Measurements from ENCODE around the gene RILPL2. TPM values are rescaled to one million over a fixed set of nuclear protein-coding genes. Genes with fewer than 3 reads are reported as not detected.

The RILPL2 gene
- total and polyA plus RNA-seq, 5 donors from 2014 or later: 10.2 to 15.5 (median 11.4) TPM

GRCh38 chr12:123449249-123449733, 12.8 kb upstream of the RILPL2 start:
- H3K36me3 ChIP-seq (ENCODE audit: control insufficient read depth, insufficient read depth, low read length): no peaks in the 10 kb centered on the region
- peak overlapping the region; percentile 19 for H3K4me3 ChIP-seq (ENCODE audit: low read depth, low read length)
- Mint-ChIP-seq H3K27ac (peak overlapping the region; percentile 74 to 86 (median 81)), H3K27me3 (no peaks in the 10 kb centered on the region), H3K4me3 (peak overlapping the region in 2 of 4 donors; percentile 28 to 48), H3K4me1 (peaks cover 0 to 42% (median 28%) of the 10 kb centered on the region in 4 donors), H3K9me3 (no peaks in the 10 kb centered on the region), H3K36me3 (no peaks in the 10 kb centered on the region)
- no peaks in the 10 kb centered on the region for H3K9me3 ChIP-seq (ENCODE audit: control insufficient read depth in 2 of 2, low read length in 2 of 2)
- H3K4me1 ChIP-seq (ENCODE audit: control insufficient read depth, insufficient read depth, low read length, poor library complexity, severe bottlenecking): peaks cover 26% of the 10 kb centered on the region
- ATAC-seq (ENCODE audit: low read depth in 2 of 2): no peak
- H3K27ac ChIP-seq (ENCODE audit: insufficient read depth, low read length, poor library complexity, severe bottlenecking): peak overlapping the region; percentile 78
- H3K27me3 ChIP-seq (ENCODE audit: control insufficient read depth, insufficient read depth, low read length): no peaks in the 10 kb centered on the region
- DNase-seq: no peak

DNA sequence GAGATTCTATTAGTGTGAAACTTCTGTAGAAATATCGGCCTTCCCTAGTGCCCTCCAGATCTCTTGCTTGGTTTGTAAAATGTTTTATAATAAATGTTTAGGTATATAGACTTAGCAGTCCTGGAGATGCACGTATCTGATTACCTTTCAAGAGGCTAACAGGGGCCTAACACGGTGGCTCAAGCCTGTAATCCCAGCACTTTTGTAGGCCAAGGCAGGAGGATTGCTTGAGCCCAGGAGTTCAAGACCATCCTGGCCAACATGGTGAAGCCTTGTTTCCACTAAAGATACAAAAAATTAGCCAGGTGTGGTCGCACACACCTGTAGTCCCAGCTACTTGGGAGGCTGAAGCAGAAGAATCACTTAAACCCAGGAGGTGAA, 9.8 kb upstream of the RILPL2 start:
- peak overlapping the region; percentile 53 for H3K4me3 ChIP-seq (ENCODE audit: low read depth, low read length)
- Mint-ChIP-seq H3K4me1 (peaks cover 0 to 42% (median 28%) of the 10 kb centered on the region in 4 donors), H3K36me3 (no peaks in the 10 kb centered on the region), H3K27ac (peak overlapping the region; percentile 48 to 84 (median 81)), H3K27me3 (peaks cover 4% of the 10 kb centered on the region), H3K9me3 (no peaks in the 10 kb centered on the region), H3K4me3 (peak overlapping the region; percentile 53 to 77 (median 61))
- peaks cover 26% of the 10 kb centered on the region for H3K4me1 ChIP-seq (ENCODE audit: control insufficient read depth, insufficient read depth, low read length, poor library complexity, severe bottlenecking)
- DNase-seq: no peak
- H3K9me3 ChIP-seq (ENCODE audit: control insufficient read depth in 2 of 2, low read length in 2 of 2): no peaks in the 10 kb centered on the region
- peak overlapping the region; percentile 14 for H3K27ac ChIP-seq (ENCODE audit: insufficient read depth, low read length, poor library complexity, severe bottlenecking)
- H3K36me3 ChIP-seq (ENCODE audit: control insufficient read depth, insufficient read depth, low read length): no peaks in the 10 kb centered on the region
- H3K27me3 ChIP-seq (ENCODE audit: control insufficient read depth, insufficient read depth, low read length): no peaks in the 10 kb centered on the region
- no peak for ATAC-seq (ENCODE audit: low read depth in 2 of 2)

DNA sequence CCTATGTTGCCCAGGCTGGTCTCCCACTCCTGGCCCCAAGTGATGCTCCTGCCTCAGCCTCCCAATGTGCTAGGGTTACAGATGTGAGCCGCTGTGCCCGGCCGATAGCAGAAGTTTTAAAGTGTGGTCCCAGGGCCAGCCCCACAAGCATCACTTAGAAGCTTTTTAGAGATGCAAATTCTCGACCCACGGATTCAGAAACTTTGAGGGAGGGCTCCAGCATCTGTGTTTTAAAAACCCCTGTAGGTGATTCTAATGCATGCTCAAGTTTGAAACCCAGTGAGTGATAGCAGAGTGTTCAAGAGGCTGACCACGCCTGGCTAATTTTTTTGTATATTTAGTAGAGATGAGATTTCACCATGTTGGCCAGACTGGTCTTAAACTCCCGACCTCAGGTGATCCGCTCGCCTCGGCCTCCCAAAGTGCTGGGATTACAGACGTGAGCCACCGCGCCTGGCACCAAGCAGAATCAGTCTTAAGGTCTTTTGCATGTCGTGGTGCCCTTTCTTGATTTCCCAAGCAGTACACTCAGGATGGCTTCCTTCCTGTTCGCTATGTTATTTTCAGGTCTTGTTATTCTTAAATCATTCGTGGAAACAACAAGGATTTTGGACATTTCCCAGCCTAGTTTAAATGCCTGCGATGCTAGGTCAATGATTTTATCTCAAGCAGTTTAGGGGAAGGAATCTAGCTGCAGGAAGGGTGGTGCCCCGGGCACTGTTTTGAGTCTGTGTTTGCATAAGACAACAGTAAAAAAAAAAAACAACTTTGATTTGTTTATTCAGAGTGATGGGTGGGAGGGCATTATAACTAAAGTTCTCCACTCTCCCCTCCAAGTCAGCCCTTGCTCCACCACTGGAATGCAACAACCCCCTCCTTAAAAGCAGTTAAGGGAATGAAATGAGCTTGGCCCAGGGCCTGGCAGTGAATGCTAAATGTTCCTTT, 9.2 kb upstream of the RILPL2 start:
- Mint-ChIP-seq H3K9me3 (no peaks in the 10 kb centered on the region), H3K4me3 (peak overlapping the region; percentile 53 to 77 (median 61)), H3K27ac (peak overlapping the region; percentile 71 to 84 (median 81)), H3K36me3 (no peaks in the 10 kb centered on the region), H3K4me1 (peaks cover 0 to 40% (median 28%) of the 10 kb centered on the region in 4 donors), H3K27me3 (peaks cover 4% of the 10 kb centered on the region)
- Histone ChIP-seq H3K36me3 (ENCODE audit: control insufficient read depth, insufficient read depth, low read length) (no peaks in the 10 kb centered on the region), H3K4me1 (ENCODE audit: control insufficient read depth, insufficient read depth, low read length, poor library complexity, severe bottlenecking) (peaks cover 26% of the 10 kb centered on the region), H3K9me3 (ENCODE audit: control insufficient read depth in 2 of 2, low read length in 2 of 2) (no peaks in the 10 kb centered on the region), H3K27ac (ENCODE audit: insufficient read depth, low read length, poor library complexity, severe bottlenecking) (peak overlapping the region; percentile 14), H3K27me3 (ENCODE audit: control insufficient read depth, insufficient read depth, low read length) (no peaks in the 10 kb centered on the region), H3K4me3 (ENCODE audit: low read depth, low read length) (peak overlapping the region; percentile 53)
- ATAC-seq (ENCODE audit: low read depth in 2 of 2) (no peak), DNase-seq (peak in 1 of 3 donors; percentile 64)

- H3K4me3 ChIP-seq (ENCODE audit: low read depth, low read length): no peak overlapping the region
- peaks cover 25% of the 10 kb centered on the region for H3K4me1 ChIP-seq (ENCODE audit: control insufficient read depth, insufficient read depth, low read length, poor library complexity, severe bottlenecking)
- H3K36me3 ChIP-seq (ENCODE audit: control insufficient read depth, insufficient read depth, low read length): no peaks in the 10 kb centered on the region
- Mint-ChIP-seq H3K36me3 (no peaks in the 10 kb centered on the region), H3K4me1 (peaks cover 0 to 38% (median 25%) of the 10 kb centered on the region in 4 donors), H3K27me3 (peaks cover 4% of the 10 kb centered on the region), H3K4me3 (no peak overlapping the region), H3K27ac (no peak overlapping the region), H3K9me3 (no peaks in the 10 kb centered on the region)
- H3K27ac ChIP-seq (ENCODE audit: insufficient read depth, low read length, poor library complexity, severe bottlenecking): no peak overlapping the region
- ATAC-seq (ENCODE audit: low read depth in 2 of 2): no peak
- no peak for DNase-seq
- no peaks in the 10 kb centered on the region for H3K27me3 ChIP-seq (ENCODE audit: control insufficient read depth, insufficient read depth, low read length)
- no peaks in the 10 kb centered on the region for H3K9me3 ChIP-seq (ENCODE audit: control insufficient read depth in 2 of 2, low read length in 2 of 2)
Measured at GRCh38 chr12:123444092-123445026, 7.9 kb upstream of the RILPL2 start.

GRCh38 chr12:123442774-123443173, 6.3 kb upstream of the RILPL2 start:
- peaks cover 0 to 28% (median 16%) of the 10 kb centered on the region in 4 donors for H3K4me1 Mint-ChIP-seq
- H3K4me3 Mint-ChIP-seq: peak overlapping the region in 1 of 4 donors; percentile 69

DNA sequence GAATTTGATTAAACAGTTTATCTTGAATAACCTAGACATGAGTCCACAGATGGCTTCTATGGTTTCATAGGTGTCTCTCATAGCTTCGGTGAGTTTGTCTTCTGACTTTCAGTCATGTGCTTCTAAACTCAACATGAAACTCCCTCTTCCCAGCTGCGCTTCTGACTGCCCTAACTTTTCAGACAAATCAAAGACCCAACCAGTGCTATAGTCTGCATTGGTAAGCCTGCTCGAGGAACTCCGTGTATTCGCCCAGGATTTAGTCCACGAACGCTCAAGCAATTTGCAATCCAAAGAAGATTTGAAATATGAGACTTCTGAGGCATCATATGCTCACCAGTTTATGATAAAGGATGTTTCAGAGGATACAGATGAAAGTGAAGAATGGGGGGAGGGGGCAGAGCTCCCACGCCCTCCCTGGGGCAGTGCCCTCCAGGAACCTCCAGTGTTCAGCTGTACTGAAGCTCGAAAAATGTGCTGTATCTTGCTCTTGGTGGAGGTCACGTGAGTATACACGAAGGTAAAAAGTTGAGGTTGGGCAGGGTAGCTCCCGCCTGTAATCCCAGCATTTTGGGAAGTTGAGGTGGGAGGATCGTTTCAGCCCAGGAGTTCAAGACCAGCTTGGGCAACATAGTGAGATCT, 5.2 kb upstream of the RILPL2 start:
- Histone ChIP-seq H3K36me3 (ENCODE audit: control insufficient read depth, insufficient read depth, low read length) (no peaks in the 10 kb centered on the region), H3K4me3 (ENCODE audit: low read depth, low read length) (no peak overlapping the region)
- peak overlapping the region in 1 of 4 donors; percentile 51 for H3K4me3 Mint-ChIP-seq

More at GRCh38 chr12:123442774-123443173, 6.3 kb upstream of the RILPL2 start:
- Histone ChIP-seq H3K4me3 (ENCODE audit: low read depth, low read length) (no peak overlapping the region), H3K36me3 (ENCODE audit: control insufficient read depth, insufficient read depth, low read length) (no peaks in the 10 kb centered on the region), H3K9me3 (ENCODE audit: control insufficient read depth in 2 of 2, low read length in 2 of 2) (no peaks in the 10 kb centered on the region), H3K4me1 (ENCODE audit: control insufficient read depth, insufficient read depth, low read length, poor library complexity, severe bottlenecking) (peaks cover 16% of the 10 kb centered on the region), H3K27me3 (ENCODE audit: control insufficient read depth, insufficient read depth, low read length) (no peaks in the 10 kb centered on the region), H3K27ac (ENCODE audit: insufficient read depth, low read length, poor library complexity, severe bottlenecking) (no peak overlapping the region)
- H3K27ac Mint-ChIP-seq: no peak overlapping the region
- H3K9me3 Mint-ChIP-seq: no peaks in the 10 kb centered on the region
- DNase-seq: no peak
- ATAC-seq (ENCODE audit: low read depth in 2 of 2): no peak
- H3K36me3 Mint-ChIP-seq: no peaks in the 10 kb centered on the region
- H3K27me3 Mint-ChIP-seq: peaks cover 4% of the 10 kb centered on the region

GRCh38 chr12:123435636-123436016, 858 bp downstream of the RILPL2 start:
- Mint-ChIP-seq H3K9me3 (no peaks in the 10 kb centered on the region), H3K27ac (peak overlapping the region; percentile 85 to 95 (median 94)), H3K4me1 (peaks cover 8 to 62% (median 29%) of the 10 kb centered on the region in 4 donors), H3K27me3 (peaks cover 4% of the 10 kb centered on the region), H3K4me3 (peak overlapping the region; percentile 84 to 97 (median 94)), H3K36me3 (peaks cover 7% of the 10 kb centered on the region)
- Histone ChIP-seq H3K9me3 (ENCODE audit: control insufficient read depth in 2 of 2, low read length in 2 of 2) (no peaks in the 10 kb centered on the region), H3K36me3 (ENCODE audit: control insufficient read depth, insufficient read depth, low read length) (peaks cover 6% of the 10 kb centered on the region), H3K4me3 (ENCODE audit: low read depth, low read length) (peak overlapping the region; percentile 84), H3K27me3 (ENCODE audit: control insufficient read depth, insufficient read depth, low read length) (no peaks in the 10 kb centered on the region), H3K27ac (ENCODE audit: insufficient read depth, low read length, poor library complexity, severe bottlenecking) (peak overlapping the region; percentile 92), H3K4me1 (ENCODE audit: control insufficient read depth, insufficient read depth, low read length, poor library complexity, severe bottlenecking) (peaks cover 49% of the 10 kb centered on the region)
- DNase-seq (no peak), ATAC-seq (ENCODE audit: low read depth in 2 of 2) (no peak)

More for the DNA sequence above, 5.2 kb upstream of the RILPL2 start:
- no peak for ATAC-seq (ENCODE audit: low read depth in 2 of 2)
- H3K27ac ChIP-seq (ENCODE audit: insufficient read depth, low read length, poor library complexity, severe bottlenecking): no peak overlapping the region
- no peak for DNase-seq
- H3K4me1 Mint-ChIP-seq: peaks cover 0 to 34% (median 14%) of the 10 kb centered on the region in 4 donors
- peaks cover 16% of the 10 kb centered on the region for H3K4me1 ChIP-seq (ENCODE audit: control insufficient read depth, insufficient read depth, low read length, poor library complexity, severe bottlenecking)
- H3K27me3 Mint-ChIP-seq: peaks cover 7% of the 10 kb centered on the region
- H3K36me3 Mint-ChIP-seq: no peaks in the 10 kb centered on the region
- H3K9me3 ChIP-seq (ENCODE audit: control insufficient read depth in 2 of 2, low read length in 2 of 2): no peaks in the 10 kb centered on the region
- H3K9me3 Mint-ChIP-seq: no peaks in the 10 kb centered on the region
- H3K27me3 ChIP-seq (ENCODE audit: control insufficient read depth, insufficient read depth, low read length): no peaks in the 10 kb centered on the region
- no peak overlapping the region for H3K27ac Mint-ChIP-seq
